K562 (cell line): ENCODE results near the gene FOXM1. TPM values are rescaled to one million over a fixed set of nuclear protein-coding genes. Genes with fewer than 3 reads are reported as not detected.

Experiments
- ATAC-seq: fragments of 200-7000 bp; cut with Tn5 transposase; 3 replicates; pipeline ENCODE4 v1.9.1; 2020; ENCODE audit warnings: moderate library complexity
- BruUV-seq: library from RNA; stranded (reverse); fragments of 400-500 nt; replicated peaks from 2 replicates; lab custom pipeline; 2021; lab: Mats Ljungman, UMichigan
- CTCF ChIA-PET: fragments of 300-600 bp; formaldehyde crosslinking; extraction: SDS; loops from one replicate; lab custom pipeline; 2021; ENCODE audit warnings: low intra/inter-chr PET ratio; lab: Yijun Ruan, JAX
- POLR2A ChIA-PET: fragments of 300-600, 350-650 bp; sonication (Branson Sonifier 250); formaldehyde crosslinking; extraction: SDS; loops from one replicate; lab custom pipeline; 2021; ENCODE audit warnings: antibody characterized with exemption, inconsistent platforms; lab: Yijun Ruan, JAX
- DNase-seq, 4 experiments: peaks; one replicate each; pipeline versions ENCODE4 v3.0.0 to v3.0.0-alpha.2; 2011 to 2018; ENCODE audit warnings: low spot score in 3 of 4, mixed read lengths in 3 of 4; ENCODE audit errors: extremely low read depth in 1 of 4
- FAIRE-seq: peaks from 2 replicates; lab custom pipeline; 2011; peaks lifted over from hg19 to GRCh38; lab: Jason Lieb, UNC
- H2AFZ ChIP-seq: 2 replicates; pipeline ENCODE4 v1.6.0; 2011; ENCODE audit warnings: low read depth, low read length, control low read depth, inconsistent platforms
- H3K27ac ChIP-seq: fragments of 200-600 bp; 3 replicates; pipeline ENCODE4 v1.8.0; 2011; ENCODE audit warnings: low read depth, mild to moderate bottlenecking, control low read depth, inconsistent platforms, low read length, moderate library complexity, mixed read lengths; ENCODE audit errors: extremely low read depth
- H3K27me3 ChIP-seq, 2 experiments: fragments of 300-600 bp in 1 of 2; 2 replicates in 1 of 2; 3 replicates in 1 of 2; pipeline versions ENCODE4 v1.6.0 to v1.8.0; 2011; ENCODE audit warnings: inconsistent platforms in 2 of 2, low read length in 2 of 2, mild to moderate bottlenecking in 1 of 2, mixed read lengths in 1 of 2, moderate library complexity in 1 of 2; ENCODE audit not compliant: control insufficient read depth in 2 of 2, insufficient read depth in 2 of 2
- H3K36me3 ChIP-seq: fragments of 300-600 bp; 3 replicates; pipeline ENCODE4 v1.8.0; 2011; ENCODE audit warnings: mild to moderate bottlenecking, low read length, inconsistent platforms; ENCODE audit not compliant: control insufficient read depth, insufficient read depth
- H3K4me1 ChIP-seq, 2 experiments: fragments of 200-600 bp in 1 of 2; replicated peaks in 1 of 2; 2 replicates in 1 of 2; 3 replicates in 1 of 2; pipeline versions ENCODE4 v1.5.1 to v1.8.0; 2011; ENCODE audit warnings: inconsistent platforms in 2 of 2, low read length in 2 of 2, mild to moderate bottlenecking in 1 of 2, mixed read lengths in 1 of 2, moderate library complexity in 1 of 2; ENCODE audit not compliant: control insufficient read depth in 2 of 2, insufficient read depth in 2 of 2
- H3K4me2 ChIP-seq: 2 replicates; pipeline ENCODE4 v1.6.1; 2011; ENCODE audit warnings: low read length, control low read depth, inconsistent platforms, mixed read lengths; ENCODE audit not compliant: insufficient read depth
- H3K4me3 ChIP-seq: fragments of 200-600 bp; sonication (generic), shearing (Covaris generic); 2 replicates; pipeline ENCODE4 v1.5.1; 2016; ENCODE audit warnings: control low read depth, inconsistent platforms
- H3K79me2 ChIP-seq: fragments of 200-600 bp; 3 replicates; pipeline ENCODE4 v1.8.0; 2011; ENCODE audit warnings: low read length, inconsistent platforms; ENCODE audit not compliant: control insufficient read depth, insufficient read depth
- H3K9ac ChIP-seq, 2 experiments: 2 replicates each; pipeline versions ENCODE4 v1.6.0 to v1.6.1; 2011; ENCODE audit warnings: low read depth in 2 of 2, low read length in 2 of 2, control low read depth in 1 of 2, inconsistent platforms in 1 of 2, mild to moderate bottlenecking in 1 of 2, mixed read lengths in 1 of 2; ENCODE audit not compliant: insufficient read depth in 1 of 2
- H3K9me1 ChIP-seq: one replicate; pipeline ENCODE4 v1.6.0; 2011; ENCODE audit warnings: inconsistent platforms, mild to moderate bottlenecking, low read length, moderate library complexity; ENCODE audit not compliant: control insufficient read depth, insufficient read depth
- H3K9me3 ChIP-seq: replicated peaks from 2 replicates; pipeline ENCODE4 v1.5.1; 2011; ENCODE audit warnings: low read depth, low read length, inconsistent platforms; ENCODE audit not compliant: control insufficient read depth, insufficient read depth
- H4K20me1 ChIP-seq: replicated peaks from 2 replicates; pipeline ENCODE4 v1.6.1; 2011; ENCODE audit warnings: low read length, inconsistent platforms, mixed read lengths; ENCODE audit not compliant: control insufficient read depth, insufficient read depth
- CSDE1 ChIP-seq, 2 experiments: fragments of 450-650 bp; IDR thresholded peaks; 2 replicates each; pipeline ENCODE4 v1.6.1; 2016; ENCODE audit warnings: mild to moderate bottlenecking in 1 of 2
- FOSL1 ChIP-seq: fragments of 200-800 bp; sonication (Bioruptor generic); conservative IDR thresholded peaks from 2 replicates; pipeline ENCODE4 v1.6.1; 2016; ENCODE audit warnings: missing genetic modification characterization, missing compliant biosample characterization
- THRA ChIP-seq: fragments of 450-650 bp; IDR thresholded peaks from 2 replicates; pipeline ENCODE4 v1.6.1; 2017; ENCODE audit warnings: mild to moderate bottlenecking, moderate library complexity
- ZBTB33 ChIP-seq: sonication (generic); formaldehyde crosslinking; IDR thresholded peaks from 2 replicates; pipeline ENCODE4 v1.8.1; 2023; ENCODE audit warnings: mild to moderate bottlenecking, missing genetic modification reagents
- ZNF274 ChIP-seq: IDR thresholded peaks from 2 replicates; pipeline ENCODE4 v1.6.1; 2011; ENCODE audit warnings: low read depth, mild to moderate bottlenecking, low read length, moderate library complexity, borderline replicate concordance
- ZNF436 ChIP-seq: fragments of 250-450, 450-650 bp; sonication (Bioruptor Pico); formaldehyde crosslinking; IDR thresholded peaks from 2 replicates; pipeline ENCODE4 v1.7.0; 2020; ENCODE audit warnings: mild to moderate bottlenecking
- ZNF764 ChIP-seq: fragments of 250-450 bp; sonication (Bioruptor Pico); IDR thresholded peaks from 2 replicates; pipeline ENCODE4 v1.4.0; 2020; ENCODE audit warnings: low read depth, mild to moderate bottlenecking, moderate library complexity
- WGBS: fragments of 100-300 bp; shearing (Covaris generic); methylation state at CpG from one replicate; pipeline ENCODE4 v1.1.6; 2016; ENCODE audit warnings: low coverage, mixed read lengths; ENCODE audit not compliant: insufficient coverage; ENCODE audit errors: missing lambda C conversion rate; 5-methylcytosine and 5-hydroxymethylcytosine counted together
- in situ Hi-C: fragments of 300-500 bp; cut with MboI; formaldehyde crosslinking; loops from 4 replicates; pipeline ENCODE4 v1.15.0; 2018; ENCODE audit warnings: inconsistent platforms, mixed read lengths
- intact Hi-C: fragments of 100-400 bp; cut with micrococcal nuclease; formaldehyde crosslinking; loops from 2 replicates; pipeline ENCODE4 v1.14.2; 2022
- polyA plus RNA-seq, 8 experiments: library from polyadenylated mRNA; depleted of rRNA in 4 of 8; stranded (reverse) in 5 of 8; unstranded in 3 of 8; fragments of >200 nt; fragmentation: Nextera tagmentation in 2 of 8; fragmentation: Illumina TruSeq in 1 of 8; extraction: Ambion mirVana in 2 of 8; extraction: Trizol in 1 of 8; gene quantifications; 2 replicates each; pipeline versions ENCODE4 v1.2.1 to v1.2.3, GENCODE V29; 2011 to 2014; ENCODE audit warnings: inconsistent platforms in 1 of 8, missing spikeins in 1 of 8
- total RNA-seq, 7 experiments: library from RNA; depleted of rRNA in 6 of 7; stranded (reverse); fragments of >200 nt in 6 of 7; fragmentation: Illumina TruSeq in 2 of 7; extraction: Trizol in 2 of 7; gene quantifications; 2 replicates each; pipeline versions ENCODE4 v1.2.1 to v1.2.3, GENCODE V29; 2011 to 2021; ENCODE audit warnings: low replicate concordance in 1 of 7

The FOXM1 gene
- total and polyA plus RNA-seq, 9 of the 15 experiments (the other 6 are each of a cell fraction or from before 2014, with no cell fraction given): 8.9 to 46.9 (median 17.2) TPM

- no peak for ATAC-seq
- Histone ChIP-seq H3K9me3 (no peaks in the 10 kb centered on the region), H3K9me1 (no peaks in the 10 kb centered on the region), H4K20me1 (no peaks in the 10 kb centered on the region), H3K27ac (no peak overlapping the region; the same call in 2 of the 3 replicates), H3K4me2 (no peak overlapping the region), H2AFZ (peak overlapping the region; percentile 68; the same call in 1 of the 2 replicates), H3K4me3 (no peak overlapping the region), H3K79me2 (no peaks in the 10 kb centered on the region), H3K4me1 (peaks cover 8% of the 10 kb centered on the region in 2 experiments; a peak in 4 of 5 replicates), H3K9ac (peak overlapping the region in 1 of 2 experiments; percentile 74; a peak in 1 of 4 replicates), H3K27me3 (no peaks in the 10 kb centered on the region), H3K36me3 (no peaks in the 10 kb centered on the region)
- no peak for FAIRE-seq
- WGBS: 72% methylated on average over 9 of the region's 9 CpGs
- TF ChIP-seq CSDE1 (IDR thresholded peaks at IDR 0.05) (no peak), ZNF436 (CRISPR knock-in tag) (no peak), THRA (no peak), ZNF274 (no peak), FOSL1 (tag) (no peak), ZBTB33 (CRISPR knock-in tag) (no peak), ZNF764 (CRISPR knock-in tag) (no peak)
- ChIA-PET POLR2A (interaction anchor here (0.5 kb wide), 1 partner anchor 10 kb away, joined by 3 read pairs; no protein-coding TSS in a partner anchor), CTCF (interaction anchor here (0.8 kb wide), 1 partner anchor 191 kb away, joined by 3 read pairs; no protein-coding TSS in a partner anchor)
- in situ Hi-C loops (loop anchor here (5.0 kb wide), 1 partner anchor 193 kb away; no protein-coding TSS in a partner anchor), intact Hi-C loops (no loop called here)
- DNase-seq: no peak
- no TSS peak for BruUV-seq
These were observed 32.2 kb downstream of the FOXM1 start for GRCh38 chr12:2844786-2845185.
